Common myeloid progenitor, CD34-positive (primary cell): ENCODE measurements around the gene GPC5.

ENCODE experiments used
- CTCF ChIA-PET: fragments of 350-600 bp; sonication (Branson Sonifier 250); formaldehyde crosslinking; loops from one replicate; lab custom pipeline; 2021; ENCODE audit warnings: antibody characterized with exemption; lab: Charles Lee
- POLR2A ChIA-PET: fragments of 350-600 bp; sonication (Branson Sonifier 250); formaldehyde crosslinking; loops from one replicate; lab custom pipeline; 2021; ENCODE audit warnings: antibody characterized with exemption; lab: Charles Lee
- DNase-seq, 3 donors: peaks; one replicate each; pipeline versions ENCODE4 v3.0.0 to v3.0.0-alpha.2; 2013
- H3K27ac ChIP-seq, 2 experiments: 1 replicate in 1 of 2; 2 replicates in 1 of 2; pipeline ENCODE4 v1.7.0; 2013; ENCODE audit warnings: inconsistent platforms in 2 of 2, low read length in 2 of 2, mild to moderate bottlenecking in 2 of 2, low read depth in 1 of 2, moderate library complexity in 1 of 2; ENCODE audit not compliant: severe bottlenecking in 2 of 2, insufficient read depth in 1 of 2, poor library complexity in 1 of 2
- H3K27me3 ChIP-seq, 5 experiments: replicated peaks in 2 of 5; 1 replicate in 3 of 5; 2 replicates in 2 of 5; pipeline versions ENCODE4 v1.6.1 to v1.7.0; 2013; ENCODE audit warnings: low read length in 4 of 5, mild to moderate bottlenecking in 2 of 5, moderate library complexity in 2 of 5, inconsistent platforms in 1 of 5; ENCODE audit not compliant: insufficient read depth in 5 of 5, control insufficient read depth in 4 of 5
- H3K36me3 ChIP-seq, 4 experiments: 1 replicate in 2 of 4; 2 replicates in 2 of 4; pipeline versions ENCODE4 v1.6.1 to v1.7.0; 2013; ENCODE audit warnings: low read length in 3 of 4, control low read depth in 1 of 4, mild to moderate bottlenecking in 1 of 4; ENCODE audit not compliant: control insufficient read depth in 4 of 4, insufficient read depth in 4 of 4
- H3K4me1 ChIP-seq, 4 experiments: 1 replicate in 3 of 4; 2 replicates in 1 of 4; pipeline versions ENCODE4 v1.6.1 to v1.7.1; 2013; ENCODE audit warnings: low read length in 3 of 4, mild to moderate bottlenecking in 3 of 4, control low read depth in 1 of 4, inconsistent platforms in 1 of 4, moderate library complexity in 1 of 4; ENCODE audit not compliant: control insufficient read depth in 4 of 4, insufficient read depth in 4 of 4; ENCODE audit errors: control extremely low read depth in 1 of 4
- H3K4me3 ChIP-seq, 7 experiments: 1 replicate in 4 of 7; 2 replicates in 3 of 7; pipeline versions ENCODE4 v1.5.1 to v1.7.0; 2013; ENCODE audit warnings: mild to moderate bottlenecking in 7 of 7, low read length in 6 of 7, moderate library complexity in 6 of 7, inconsistent platforms in 2 of 7, low read depth in 2 of 7, control low read depth in 1 of 7; ENCODE audit not compliant: insufficient read depth in 4 of 7, control insufficient read depth in 1 of 7; ENCODE audit errors: extremely low read depth in 1 of 7
- H3K9me3 ChIP-seq, 5 experiments: 1 replicate in 4 of 5; 2 replicates in 1 of 5; pipeline versions ENCODE4 v1.6.1 to v1.7.1; 2013; ENCODE audit warnings: low read length in 4 of 5, mild to moderate bottlenecking in 2 of 5, inconsistent platforms in 1 of 5, low read depth in 1 of 5, moderate library complexity in 1 of 5; ENCODE audit not compliant: control insufficient read depth in 4 of 5, insufficient read depth in 2 of 5; ENCODE audit errors: control extremely low read depth in 1 of 5
- WGBS: methylation state at CpG from one replicate; pipeline ENCODE4 v1.1.5; 2013; ENCODE audit not compliant: insufficient coverage; 5-methylcytosine and 5-hydroxymethylcytosine counted together

The GPC5 gene

DNA sequence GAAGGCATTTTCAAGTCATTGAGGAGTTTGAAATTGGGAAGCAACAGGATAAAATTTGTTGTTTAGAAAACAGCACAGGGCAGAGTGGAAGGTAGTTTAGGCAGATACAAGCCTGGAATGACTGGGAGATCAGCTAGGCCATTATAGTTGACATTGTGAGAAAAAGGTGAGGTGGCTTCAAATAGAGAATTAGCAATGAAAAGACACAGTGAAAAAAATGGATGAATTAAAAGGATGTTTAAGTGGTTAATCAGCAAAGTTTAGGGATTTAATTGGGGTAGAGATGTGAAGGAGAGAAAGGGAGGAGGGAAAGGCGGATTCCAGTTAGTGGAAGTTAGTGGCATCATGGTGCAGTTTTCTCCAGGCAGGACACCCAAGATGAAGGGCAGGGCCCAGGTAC, 1257.7 kb downstream of the GPC5 start:
- no peak for DNase-seq
- CTCF ChIA-PET = interaction anchor here (1.1 kb wide), 1 partner anchor 62 kb away, joined by 3 read pairs; no protein-coding TSS in a partner anchor
- H3K27me3 ChIP-seq = no peaks in the 10 kb centered on the region

DNA sequence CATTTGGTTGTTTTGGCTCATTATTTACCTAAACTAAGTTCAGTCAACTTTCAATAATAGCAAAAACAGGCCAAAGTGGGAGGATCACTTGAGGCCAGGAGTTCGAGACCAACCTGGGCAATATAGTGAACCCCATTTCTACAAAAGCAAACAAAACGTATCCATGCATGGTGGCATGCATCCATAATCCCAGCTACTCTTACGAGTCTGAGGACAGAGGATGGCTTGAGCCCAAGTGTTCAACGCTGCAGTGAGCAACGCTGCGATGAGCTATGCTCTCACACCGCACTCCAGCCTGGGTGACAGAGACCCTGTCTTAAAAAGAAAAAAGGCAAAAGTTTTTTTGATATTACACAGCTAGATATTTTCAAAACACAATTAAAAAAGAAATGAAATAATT, 1258.2 kb downstream of the GPC5 start:
- H3K36me3 ChIP-seq = no peaks in the 10 kb centered on the region
- H3K27ac ChIP-seq = no peak overlapping the region
- DNase-seq = no peak
- H3K9me3 ChIP-seq = no peaks in the 10 kb centered on the region
- H3K27me3 ChIP-seq = no peaks in the 10 kb centered on the region
- ChIA-PET POLR2A (no interaction called here), CTCF (interaction anchor here (1.1 kb wide), 1 partner anchor 62 kb away, joined by 3 read pairs; no protein-coding TSS in a partner anchor)
- no peak overlapping the region for H3K4me3 ChIP-seq
- WGBS = 100% methylated on average over 3 of the region's 7 CpGs
- H3K4me1 ChIP-seq = no peaks in the 10 kb centered on the region

More for the DNA sequence above, 1257.7 kb downstream of the GPC5 start:
- H3K4me1 ChIP-seq = no peaks in the 10 kb centered on the region
- no peak overlapping the region for H3K4me3 ChIP-seq
- WGBS = 100% methylated on average over 1 of the region's 1 CpG
- POLR2A ChIA-PET = no interaction called here
- H3K27ac ChIP-seq = no peak overlapping the region
- no peaks in the 10 kb centered on the region for H3K36me3 ChIP-seq
- no peaks in the 10 kb centered on the region for H3K9me3 ChIP-seq

DNA sequence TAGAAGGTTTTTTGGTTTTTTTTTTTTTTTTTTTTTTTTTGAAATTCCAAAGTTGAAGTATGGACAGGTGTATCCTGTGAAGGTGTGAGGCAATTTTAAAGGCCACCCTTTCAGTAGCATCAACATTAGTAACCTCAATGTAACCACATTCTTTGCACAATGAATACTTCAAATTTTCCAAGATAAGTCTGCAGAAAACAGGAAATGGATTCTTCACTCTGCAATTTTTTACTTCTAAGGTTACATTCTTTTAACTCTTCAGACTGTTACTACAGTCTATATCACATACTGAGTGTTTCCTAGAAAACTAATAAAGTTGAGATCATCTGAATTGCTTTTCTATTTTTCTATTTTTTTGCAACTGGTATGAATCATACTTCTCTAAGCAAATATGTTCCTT, 1259.1 kb downstream of the GPC5 start:
- no peaks in the 10 kb centered on the region for H3K27me3 ChIP-seq
- DNase-seq = no peak
- CTCF ChIA-PET = no interaction called here
- no peak overlapping the region for H3K27ac ChIP-seq
- H3K4me3 ChIP-seq = no peak overlapping the region
- POLR2A ChIA-PET = no interaction called here
- H3K4me1 ChIP-seq = no peaks in the 10 kb centered on the region
- H3K9me3 ChIP-seq = no peaks in the 10 kb centered on the region
- no peaks in the 10 kb centered on the region for H3K36me3 ChIP-seq

DNA sequence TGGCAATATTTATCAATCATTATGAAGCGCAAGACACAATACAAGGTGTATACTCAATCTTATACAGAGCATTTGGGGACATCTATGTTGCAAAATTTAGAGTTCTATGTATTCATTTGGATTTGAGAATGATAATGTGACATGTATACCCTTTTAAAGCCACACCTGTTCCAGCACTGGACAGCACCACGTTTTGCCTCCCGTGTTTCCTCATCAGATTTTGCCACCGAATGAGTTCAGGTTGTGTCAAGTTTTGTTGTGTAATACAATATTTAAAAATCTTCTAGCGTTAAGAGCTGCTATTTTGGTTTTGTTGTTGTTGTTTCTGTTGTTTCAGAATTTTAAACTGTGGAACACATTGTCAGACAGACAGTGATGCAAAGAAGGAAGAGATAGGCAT, 1259.9 kb downstream of the GPC5 start:
- Histone ChIP-seq H3K9me3 (no peaks in the 10 kb centered on the region), H3K4me1 (no peaks in the 10 kb centered on the region), H3K4me3 (no peak overlapping the region), H3K27me3 (no peaks in the 10 kb centered on the region), H3K27ac (no peak overlapping the region), H3K36me3 (no peaks in the 10 kb centered on the region)
- no CpG with 5 or more reads among the region's 5 CpGs for WGBS
- DNase-seq = no peak
- POLR2A ChIA-PET = no interaction called here
- CTCF ChIA-PET = no interaction called here

- Histone ChIP-seq H3K36me3 (no peaks in the 10 kb centered on the region), H3K4me1 (no peaks in the 10 kb centered on the region), H3K4me3 (no peak overlapping the region), H3K27ac (no peak overlapping the region), H3K9me3 (no peaks in the 10 kb centered on the region), H3K27me3 (no peaks in the 10 kb centered on the region)
- DNase-seq = no peak
- POLR2A ChIA-PET = no interaction called here
- no CpG with 5 or more reads among the region's 1 CpG for WGBS
- CTCF ChIA-PET = no interaction called here
These were observed 1263.0 kb downstream of the GPC5 start for GRCh38 chr13:92661406-92661805.

- peaks cover 0 to 5% (median 0%) of the 10 kb centered on the region in 5 experiments for H3K9me3 ChIP-seq
These were observed 1269.7 kb downstream of the GPC5 start for GRCh38 chr13:92668157-92668556.

DNA sequence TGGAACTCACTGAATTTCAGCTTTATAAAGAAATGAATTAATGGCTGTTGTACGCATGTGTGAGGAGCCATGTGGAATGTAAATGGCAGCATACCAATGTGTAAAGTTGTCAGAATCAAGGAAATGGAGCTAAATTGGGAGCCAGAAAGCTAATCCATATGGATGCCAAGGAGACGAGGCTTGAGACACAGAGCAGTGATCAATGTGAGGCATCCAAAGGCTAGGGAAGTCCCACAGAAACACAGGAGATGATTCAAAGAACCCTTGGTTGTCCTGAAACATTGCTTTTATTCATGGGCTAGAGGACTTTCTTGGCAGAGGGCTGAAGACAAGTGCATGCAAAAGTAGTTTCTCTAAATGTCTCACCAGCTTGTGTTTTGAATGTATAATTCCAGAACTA, 1271.7 kb downstream of the GPC5 start:
- WGBS = 96% methylated on average over 2 of the region's 2 CpGs
- H3K9me3 ChIP-seq = peaks cover 0 to 5% (median 0%) of the 10 kb centered on the region in 5 experiments
- H3K4me1 ChIP-seq = no peaks in the 10 kb centered on the region
- H3K27ac ChIP-seq = no peak overlapping the region
- no peak overlapping the region for H3K4me3 ChIP-seq
- POLR2A ChIA-PET = no interaction called here
- no peaks in the 10 kb centered on the region for H3K36me3 ChIP-seq
- no peaks in the 10 kb centered on the region for H3K27me3 ChIP-seq
- no peak for DNase-seq
- CTCF ChIA-PET = no interaction called here

More at GRCh38 chr13:92668157-92668556, 1269.7 kb downstream of the GPC5 start:
- H3K27ac ChIP-seq = no peak overlapping the region
- H3K4me1 ChIP-seq = no peaks in the 10 kb centered on the region
- H3K4me3 ChIP-seq = no peak overlapping the region
- no peaks in the 10 kb centered on the region for H3K36me3 ChIP-seq
- DNase-seq = no peak
- POLR2A ChIA-PET = no interaction called here
- no peaks in the 10 kb centered on the region for H3K27me3 ChIP-seq
- CTCF ChIA-PET = no interaction called here
